Activated CD8-positive, alpha-beta memory T cell treated with anti-CD3 and anti-CD28 coated beads for 24 hours (primary cell): ENCODE results near the gene CASZ1.

Source experiments
- DNase-seq: peaks from one replicate; pipeline ENCODE4 v3.0.0-alpha.2; 2020

The CASZ1 gene

DNA sequence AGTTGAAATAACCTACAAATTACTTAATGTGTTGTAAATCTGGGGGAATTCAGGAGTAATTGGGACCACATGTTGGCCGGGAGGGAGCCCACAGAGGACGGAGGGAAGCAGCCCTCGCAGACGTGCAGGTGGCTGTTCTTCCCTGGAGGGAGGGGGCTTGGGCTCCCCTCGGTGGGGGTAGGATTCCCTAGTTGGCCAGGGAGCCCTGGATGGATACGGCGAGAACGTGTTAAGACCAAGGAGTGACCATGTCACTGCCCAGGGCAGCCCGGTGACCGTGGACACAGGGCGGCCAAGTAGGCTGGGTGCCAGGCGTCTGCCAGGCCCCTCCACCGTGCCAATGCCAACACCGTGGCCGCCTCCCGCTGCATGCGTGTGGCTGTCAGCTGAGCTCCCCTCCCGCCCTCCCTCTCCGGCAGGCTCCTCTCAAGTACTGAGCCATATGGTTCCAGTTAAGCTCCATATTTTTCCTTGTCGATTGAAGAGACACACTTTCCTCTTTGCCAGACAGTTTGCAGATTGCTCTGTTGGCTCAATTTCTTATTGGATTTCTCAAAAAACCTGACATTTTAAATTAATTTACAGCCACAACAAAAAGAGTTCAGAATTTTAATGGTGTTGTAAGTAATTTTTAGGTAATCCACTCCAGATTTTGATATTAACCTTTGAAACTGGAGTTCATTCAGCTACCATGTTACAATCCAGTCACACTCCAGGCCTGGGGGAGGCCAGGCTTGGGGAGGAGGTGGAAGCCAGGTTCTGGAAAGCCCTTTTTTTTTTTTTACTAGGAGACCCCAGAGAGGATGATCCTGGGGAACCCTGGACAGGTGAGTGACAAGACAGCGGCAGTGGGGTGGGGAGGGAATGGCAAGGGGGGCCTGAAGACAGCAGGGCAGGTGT lies 71.2 kb downstream of the CASZ1 start:
- no peak for DNase-seq

DNA sequence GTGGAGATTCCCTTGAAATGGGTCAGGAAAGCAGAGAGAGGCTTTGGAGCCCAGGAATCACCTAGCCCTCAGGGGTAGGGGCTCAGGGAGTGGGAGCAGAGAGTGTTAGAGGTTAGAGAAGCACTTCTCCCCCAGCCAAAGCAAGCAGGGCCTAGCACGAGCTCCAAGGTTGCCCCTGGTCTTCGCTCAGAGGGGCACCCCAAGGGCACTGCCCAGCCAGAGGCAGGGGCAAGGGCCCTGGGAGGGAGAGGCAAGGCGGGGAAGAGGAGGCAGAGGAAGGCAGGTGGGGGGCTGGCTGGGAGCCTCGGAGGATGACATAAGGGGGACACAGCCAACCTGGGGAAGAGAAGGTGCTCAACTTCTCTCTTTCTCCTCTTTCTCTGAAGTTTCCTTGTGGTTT lies 71.9 kb downstream of the CASZ1 start:
- DNase-seq: no peak

DNA sequence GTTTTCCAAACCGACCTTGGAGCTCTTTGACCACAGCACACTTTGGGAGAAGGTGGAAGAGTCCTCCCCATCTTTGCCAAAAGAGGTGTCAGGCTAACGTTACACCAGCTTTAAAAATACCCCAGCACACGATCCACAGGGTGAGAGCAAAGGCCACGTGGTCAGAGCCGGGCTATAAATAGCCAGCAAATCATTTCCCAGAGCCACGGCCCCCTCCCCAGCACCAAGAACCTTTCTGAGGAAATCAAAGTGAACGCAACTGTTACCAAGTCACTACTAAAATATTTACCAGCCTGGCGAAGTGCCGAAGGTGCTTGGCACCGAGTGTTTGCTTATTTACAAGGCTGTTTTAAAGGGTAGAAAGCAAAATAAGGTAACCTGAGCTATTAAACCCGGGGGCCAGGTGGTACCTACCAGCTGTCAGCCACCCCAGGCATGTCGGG lies 72.4 kb downstream of the CASZ1 start:
- no peak for DNase-seq

DNA sequence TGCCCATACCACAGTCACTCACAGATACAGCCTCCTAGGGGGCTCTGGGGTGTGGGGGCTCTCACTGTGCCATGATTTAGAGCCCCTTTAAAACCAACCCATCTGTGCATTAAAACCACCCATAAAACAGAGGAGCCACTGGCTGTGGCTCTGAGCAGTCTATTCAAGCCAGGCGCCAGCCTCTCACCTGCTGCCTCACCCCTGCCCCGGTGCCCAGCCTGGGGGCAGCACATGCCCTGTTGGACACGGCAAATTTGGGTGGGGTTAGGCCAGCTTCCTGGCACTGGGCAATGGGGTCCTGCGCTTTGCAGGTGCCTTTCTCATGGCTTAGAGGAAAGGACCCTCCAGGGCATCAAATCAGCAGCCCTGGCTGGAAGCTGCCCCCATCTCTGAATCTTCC lies 73.1 kb downstream of the CASZ1 start:
- no peak for DNase-seq

DNA sequence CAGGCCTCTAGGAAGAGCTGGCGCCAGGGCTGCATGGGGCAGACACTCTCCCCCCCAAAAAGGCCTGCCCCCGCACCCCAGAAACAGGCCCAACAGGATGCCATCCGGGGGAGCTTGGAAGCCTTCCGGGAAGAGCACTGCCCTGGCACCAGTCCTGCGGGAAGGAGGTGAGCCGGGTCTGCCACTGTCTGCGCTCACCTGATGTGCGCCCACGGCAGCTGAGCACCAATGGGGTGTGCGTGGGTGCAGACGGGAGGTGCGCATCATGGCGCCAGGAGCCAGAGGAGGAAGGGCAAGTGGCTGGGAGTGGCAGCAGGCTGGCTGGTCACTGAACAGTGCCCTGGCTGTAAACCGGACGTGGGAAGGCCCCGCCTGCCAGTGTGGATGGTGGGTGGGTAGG lies 73.6 kb downstream of the CASZ1 start:
- DNase-seq: no peak

DNA sequence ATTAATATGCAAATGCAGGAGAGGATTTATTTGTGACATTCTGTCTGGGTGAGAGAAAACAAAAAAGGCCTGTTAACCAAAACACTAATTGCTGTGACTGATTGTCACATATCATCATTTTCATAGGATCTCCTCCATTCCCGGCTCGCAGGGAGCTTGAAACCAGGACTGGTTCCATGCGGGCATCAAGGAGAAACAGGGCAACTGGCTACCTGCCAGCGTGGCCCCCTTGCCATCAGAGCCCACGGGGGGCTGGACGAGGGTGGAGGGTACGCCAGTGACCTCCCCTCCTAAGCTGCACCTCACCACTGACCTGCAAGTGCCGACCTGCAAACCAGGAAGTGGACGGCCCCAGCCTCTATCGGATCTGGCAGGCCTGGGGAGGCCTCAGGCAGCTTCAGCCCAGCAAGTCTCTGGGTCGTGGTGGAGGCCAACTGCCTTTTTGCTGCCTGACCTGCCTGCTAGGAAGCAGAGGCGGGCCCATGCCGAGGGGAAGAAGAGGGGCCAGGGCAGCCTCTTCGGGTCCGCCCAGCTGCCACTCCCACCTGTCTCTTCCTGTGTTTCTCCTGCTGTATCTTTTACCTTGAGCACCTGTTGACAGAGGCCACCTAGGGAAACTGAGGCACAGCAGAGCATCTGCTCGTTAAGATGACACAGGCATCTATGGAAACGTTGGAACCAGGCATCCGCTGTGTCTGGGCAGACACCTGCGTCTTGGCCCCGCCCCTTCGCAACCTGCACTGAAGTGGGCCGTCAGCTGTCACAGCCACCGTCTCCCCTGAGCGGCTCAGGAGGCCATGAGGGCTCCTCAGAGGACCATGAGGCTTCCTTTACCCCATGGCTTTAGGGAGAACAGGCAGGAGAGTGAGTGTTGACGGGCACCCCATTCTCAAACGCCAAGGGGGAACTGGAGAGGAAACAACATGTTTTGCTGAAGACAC lies 74.8 kb downstream of the CASZ1 start:
- DNase-seq: no peak

DNA sequence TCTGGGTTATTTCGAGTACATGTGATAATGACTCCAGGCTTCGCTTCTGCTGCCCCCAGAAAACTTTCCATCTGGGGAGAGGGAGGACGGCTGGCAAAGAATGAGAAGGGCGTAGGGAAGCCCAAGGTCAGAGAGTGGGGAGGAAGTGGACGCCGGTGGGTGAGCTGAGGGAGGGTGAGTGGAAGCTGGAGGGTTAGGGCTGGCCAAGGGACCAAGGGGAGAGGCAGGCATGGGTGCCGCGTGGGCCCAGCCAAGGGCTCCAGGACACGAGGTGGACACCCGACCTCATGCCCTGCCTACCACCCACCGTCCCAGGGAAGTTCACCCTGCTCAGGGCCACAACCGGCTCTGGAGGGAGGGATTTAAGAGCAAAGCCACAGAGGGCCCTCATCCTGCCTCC lies 75.8 kb downstream of the CASZ1 start:
- no peak for DNase-seq

DNA sequence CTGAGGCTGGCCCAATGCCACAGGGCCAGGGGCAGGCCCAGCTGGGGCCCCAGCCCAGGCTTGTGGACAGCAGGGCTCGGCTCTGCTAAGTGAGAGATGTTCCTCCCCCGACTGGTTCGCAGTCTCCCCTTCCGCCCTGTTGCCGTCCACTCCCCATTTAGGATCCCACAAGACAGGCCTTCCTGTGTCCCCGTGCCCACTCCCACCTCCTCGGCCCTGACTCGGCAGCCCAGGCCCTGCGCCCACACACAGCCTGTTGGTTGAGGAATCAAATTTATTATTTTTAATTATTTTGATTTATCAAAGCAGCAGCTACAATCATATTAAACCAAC lies 78.4 kb downstream of the CASZ1 start:
- no peak for DNase-seq

DNA sequence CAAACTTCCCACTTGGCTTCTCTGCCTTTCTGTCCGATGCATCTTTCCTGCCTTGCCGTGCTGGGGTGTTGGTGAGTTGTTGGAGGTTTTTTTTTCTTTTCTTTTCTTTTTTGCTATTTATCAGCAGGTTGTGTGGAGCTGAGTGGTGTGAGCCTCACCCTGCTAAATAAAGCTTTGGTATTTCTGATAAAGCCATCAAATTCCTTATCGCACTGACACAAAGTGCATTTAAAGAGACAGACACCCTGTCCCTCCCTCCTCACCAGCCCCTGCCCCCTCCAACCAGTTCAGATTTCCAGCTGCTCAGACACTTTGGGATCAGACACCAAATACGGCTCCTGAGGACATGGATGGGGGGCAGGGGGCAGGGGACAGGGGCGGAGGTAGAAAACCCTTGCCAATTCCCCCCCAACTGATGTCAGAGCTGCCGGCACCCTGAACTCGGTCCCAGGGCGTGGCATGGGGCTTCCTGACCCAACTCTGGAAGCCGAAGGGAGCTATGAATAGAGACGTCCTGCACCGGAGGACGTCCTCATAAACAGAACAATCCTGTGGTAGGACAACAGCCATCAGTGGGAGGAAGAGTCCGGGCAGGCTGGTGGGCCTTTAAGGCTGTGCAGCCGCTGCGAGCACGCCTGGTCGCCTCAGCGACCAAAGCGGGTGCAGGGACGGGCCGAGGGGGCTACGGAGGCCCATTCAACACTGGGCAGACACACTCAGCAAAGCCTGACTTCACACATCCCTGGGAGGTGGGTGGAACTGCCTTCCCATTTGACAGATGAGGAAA lies 79.0 kb downstream of the CASZ1 start:
- DNase-seq: no peak

DNA sequence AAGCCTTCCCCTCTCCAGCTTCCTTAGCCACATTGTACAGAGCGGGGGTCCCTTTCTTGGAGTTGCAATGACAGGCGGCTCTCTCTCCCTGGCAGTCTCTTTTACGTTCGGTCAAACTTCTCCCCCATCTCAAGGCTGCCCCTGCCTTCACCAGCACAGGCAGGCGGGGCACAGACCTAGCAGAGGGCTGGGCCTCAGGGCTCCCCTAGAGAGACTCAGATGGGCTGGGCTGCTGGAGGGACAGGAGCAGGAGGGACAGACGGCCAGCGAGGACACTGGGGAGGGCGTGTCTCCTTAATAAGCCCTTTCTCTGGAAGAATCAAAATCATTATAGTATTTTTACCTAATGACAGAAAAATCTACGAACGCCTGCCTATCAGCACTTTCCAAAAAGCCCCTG lies 79.6 kb downstream of the CASZ1 start:
- no peak for DNase-seq

DNA sequence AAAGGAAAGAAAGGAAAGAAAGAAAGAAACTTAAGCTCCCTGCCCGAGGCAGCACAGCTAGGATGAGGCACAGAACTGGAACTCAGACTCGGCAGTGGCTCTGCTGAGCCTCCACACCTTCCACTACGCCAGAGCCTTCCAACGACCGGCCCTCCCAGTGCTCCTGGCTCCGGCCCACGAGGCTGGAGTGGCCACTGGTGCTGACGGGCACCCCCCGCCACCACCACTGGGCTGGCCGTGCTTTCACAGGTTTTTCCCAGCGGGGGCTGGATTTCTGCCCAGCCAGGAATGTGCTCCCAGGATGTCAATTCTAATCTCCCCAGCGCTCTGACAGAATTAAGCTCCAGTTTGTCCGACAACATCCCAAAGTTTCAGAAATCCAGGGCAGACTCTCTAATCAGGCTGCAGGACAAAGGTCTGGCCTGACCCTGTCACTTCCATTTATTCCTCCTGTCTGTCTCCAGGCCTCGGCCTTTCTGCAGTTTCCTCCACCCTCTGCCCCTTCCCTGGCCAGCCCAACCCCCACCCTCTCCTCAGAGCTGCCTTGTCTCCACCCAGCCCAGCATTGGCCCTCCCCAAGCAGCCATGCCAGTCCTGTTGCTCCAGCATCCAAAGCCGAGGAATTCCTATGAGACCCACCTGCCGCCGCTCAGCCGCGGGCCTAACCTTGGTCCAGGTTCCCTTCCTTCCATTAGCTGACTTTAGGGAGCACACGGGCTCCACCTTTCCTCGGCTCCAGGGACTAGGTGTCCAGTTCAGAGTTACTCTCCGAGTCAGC lies 81.9 kb downstream of the CASZ1 start:
- no peak for DNase-seq

DNA sequence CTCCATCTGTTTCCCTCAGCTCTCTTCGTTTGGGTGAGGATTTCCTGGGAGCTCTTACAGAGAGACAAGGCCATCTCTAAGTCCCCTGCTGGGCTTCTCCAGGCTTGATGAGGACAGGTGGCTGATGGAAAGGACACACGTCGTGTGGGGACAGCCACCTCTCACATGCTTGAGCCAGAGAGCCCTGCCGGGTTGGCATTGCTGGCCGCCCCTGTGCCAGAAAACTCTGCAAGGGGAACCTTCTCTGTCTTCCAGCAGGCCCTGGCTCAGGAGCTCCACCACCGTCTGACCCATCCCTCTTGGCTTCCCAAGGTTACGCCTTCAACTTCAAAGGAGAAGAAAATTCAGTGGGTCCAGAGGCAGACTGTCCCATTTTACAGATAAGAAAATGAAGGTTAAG lies 82.8 kb downstream of the CASZ1 start:
- DNase-seq: no peak

DNA sequence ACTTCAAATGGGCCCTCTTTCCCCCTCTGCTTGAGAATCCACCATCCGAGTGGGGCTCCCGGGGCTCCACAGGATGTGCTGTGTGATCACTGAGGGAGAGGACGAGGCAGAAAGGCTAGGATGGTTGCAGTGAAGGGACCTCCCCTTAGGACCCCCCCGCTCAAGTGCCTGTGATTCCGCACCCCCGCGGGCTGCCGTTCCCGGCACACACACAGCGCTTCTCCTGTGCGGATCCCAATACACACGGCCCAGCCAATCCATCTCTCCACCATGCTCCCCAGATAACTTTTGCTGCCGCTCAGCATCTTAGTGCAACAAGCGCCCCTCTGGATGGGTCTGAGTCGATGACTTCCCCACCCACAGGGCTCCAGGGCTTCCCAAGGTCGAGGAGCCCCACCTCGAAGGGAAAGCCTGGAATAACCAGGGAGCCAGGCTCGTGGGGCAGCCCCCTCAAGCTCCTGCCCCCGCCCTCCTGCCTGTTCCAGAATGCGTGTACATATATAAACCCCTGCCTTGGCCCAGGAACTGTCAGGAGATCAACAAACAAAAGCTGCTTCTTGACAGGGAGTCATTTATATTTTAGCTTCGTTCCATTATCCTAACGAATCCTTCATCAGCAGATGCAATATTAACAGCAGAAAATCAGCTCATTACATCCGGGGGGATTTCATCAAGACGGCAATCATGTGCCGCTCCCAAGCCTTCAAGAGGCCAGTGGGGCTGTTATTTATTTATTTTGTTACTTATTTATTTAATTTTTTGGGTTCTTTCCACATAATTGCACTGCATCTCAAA lies 83.7 kb downstream of the CASZ1 start:
- no peak for DNase-seq

DNA sequence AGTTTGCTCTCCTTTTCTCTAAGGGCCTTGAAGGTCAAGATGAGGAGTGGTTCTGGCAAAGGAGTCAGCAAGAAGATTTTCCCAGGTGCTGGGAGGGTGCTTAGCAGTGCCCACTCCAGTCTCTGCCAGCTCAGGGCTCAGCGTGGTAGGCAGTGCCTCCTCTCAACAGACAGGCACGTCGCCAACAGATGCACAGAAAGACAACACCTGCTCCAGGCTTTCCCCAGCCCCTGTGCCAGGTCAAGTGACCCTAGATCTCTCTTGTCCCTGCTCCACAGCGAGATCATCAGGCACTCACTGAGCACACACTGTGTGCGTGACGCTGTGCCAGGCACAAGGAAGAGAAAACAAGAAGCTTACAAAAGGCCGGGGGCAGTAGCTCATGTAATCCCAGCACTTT lies 86.0 kb downstream of the CASZ1 start:
- DNase-seq: no peak

DNA sequence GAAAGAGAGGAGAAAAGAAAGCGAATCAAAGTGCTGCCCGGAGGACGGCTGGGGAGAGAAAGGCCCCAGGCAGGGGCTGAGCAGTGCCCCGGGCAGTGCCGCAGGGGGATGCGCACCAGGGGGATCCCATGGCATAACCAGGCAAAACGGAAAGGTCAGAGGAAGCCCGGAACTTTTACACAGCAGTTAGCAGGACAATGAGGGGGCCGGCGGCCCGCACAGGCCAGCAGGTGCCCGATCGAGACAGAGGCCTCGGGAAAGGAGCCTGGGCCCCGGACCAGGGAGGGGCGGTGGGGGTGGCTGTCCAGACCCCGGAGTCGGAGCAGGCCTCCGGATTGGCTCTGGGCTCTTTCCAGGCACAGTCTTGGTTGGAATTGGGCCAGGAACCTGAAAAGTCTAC lies 86.8 kb downstream of the CASZ1 start:
- DNase-seq: no peak

DNA sequence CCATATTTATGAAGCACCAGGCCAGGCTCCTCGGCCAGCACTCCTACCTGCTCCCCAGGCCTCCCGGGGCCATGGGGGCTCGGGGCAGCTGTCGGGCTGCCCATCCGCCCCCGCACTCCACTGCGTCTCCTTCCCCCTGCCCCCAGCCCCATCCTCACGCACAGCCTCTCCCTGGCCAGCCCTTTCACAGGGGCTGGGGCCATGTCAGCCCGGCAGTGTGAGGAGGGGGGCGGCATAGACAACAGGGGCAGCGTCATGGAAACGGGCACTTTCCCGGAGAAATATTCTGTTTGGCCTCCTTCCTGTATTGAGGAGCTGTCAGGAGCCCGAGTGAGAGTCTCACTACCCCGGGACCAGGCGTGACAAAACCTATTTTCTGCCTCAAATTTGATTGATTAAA lies 87.3 kb downstream of the CASZ1 start:
- DNase-seq: no peak

DNA sequence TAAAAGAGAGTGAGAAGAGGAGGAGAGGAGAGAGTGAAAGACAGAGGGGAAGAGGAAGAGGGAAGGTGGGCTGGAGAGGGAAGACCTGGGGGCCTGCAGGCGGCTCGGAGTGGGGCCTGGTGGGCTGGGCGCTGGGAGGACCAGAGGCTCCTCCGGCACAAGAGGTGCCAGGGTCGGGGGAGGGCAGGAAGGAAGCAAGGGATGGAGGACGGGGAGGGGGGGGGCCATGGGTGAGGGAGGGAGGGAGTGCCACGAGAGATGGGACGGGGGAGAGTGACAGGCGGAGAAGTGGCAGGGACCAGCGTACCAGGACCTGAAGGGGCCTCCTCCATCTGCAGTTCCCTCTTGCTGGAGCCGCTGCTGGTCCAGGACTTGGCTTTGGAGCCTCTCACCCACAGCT lies 87.7 kb downstream of the CASZ1 start:
- no peak for DNase-seq

DNA sequence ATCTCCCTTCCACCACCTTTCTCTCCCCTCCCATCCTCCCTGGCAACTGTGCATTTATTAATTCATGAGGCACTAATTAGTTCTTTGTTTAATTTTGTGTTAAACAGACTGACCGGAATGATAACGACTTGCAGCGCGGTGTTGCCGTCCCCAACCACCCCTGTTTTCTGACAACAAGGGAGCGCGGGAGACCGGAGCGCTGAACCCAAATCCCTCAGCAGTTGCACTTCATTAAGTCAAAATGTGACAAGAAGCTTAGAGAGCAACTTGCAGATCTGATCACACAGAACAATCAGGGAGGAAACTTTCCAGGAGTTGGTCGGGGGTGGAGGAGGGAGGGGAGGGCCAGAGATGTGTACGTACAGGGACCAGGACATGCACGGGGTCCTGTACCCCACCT lies 89.2 kb downstream of the CASZ1 start:
- no peak for DNase-seq

DNA sequence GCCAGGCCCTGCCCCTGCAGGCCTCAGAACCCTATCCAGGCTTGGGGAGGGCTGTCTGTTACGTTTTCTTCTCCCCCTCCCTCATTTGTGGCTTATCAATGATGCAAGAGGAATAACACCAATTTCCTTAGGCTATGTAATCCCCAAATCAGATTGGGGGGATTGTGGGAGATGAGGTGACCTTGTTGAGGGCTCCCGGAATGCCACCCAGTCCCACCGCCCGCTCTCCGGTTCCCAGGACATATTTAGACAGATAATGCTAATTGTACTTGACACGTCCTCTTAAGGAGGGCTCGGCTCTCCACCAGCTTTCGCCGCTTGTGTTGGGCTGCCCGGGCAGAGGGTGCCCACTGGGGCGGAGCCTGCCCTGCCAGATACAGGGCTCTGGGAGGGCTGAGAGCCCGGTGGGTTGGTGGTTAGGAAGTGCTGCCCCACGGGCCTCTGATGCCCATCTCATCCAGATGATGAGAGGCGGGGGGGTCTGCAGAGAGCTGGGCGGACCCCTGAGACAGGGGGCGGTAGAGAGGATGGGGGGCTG lies 90.0 kb downstream of the CASZ1 start:
- no peak for DNase-seq

DNA sequence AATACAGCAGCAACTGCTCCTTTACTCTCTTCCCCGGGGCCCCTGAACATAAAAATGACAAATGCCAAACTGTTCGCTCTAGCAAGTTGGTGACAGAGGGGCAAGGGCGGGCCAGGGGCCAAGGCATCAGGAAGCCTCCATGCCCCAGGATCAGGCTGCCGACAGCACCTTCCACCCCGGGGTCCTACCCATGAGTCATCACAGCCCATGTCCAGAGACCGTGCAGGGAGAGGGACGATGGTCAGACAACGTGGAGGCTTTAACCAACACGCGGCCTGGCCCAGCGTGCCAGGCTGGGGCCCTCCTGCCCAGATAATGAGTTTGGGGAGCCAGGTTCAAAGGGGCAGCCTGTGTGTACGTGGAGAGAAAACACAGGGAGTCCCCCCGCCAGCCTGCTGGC lies 90.5 kb downstream of the CASZ1 start:
- DNase-seq: no peak

DNA sequence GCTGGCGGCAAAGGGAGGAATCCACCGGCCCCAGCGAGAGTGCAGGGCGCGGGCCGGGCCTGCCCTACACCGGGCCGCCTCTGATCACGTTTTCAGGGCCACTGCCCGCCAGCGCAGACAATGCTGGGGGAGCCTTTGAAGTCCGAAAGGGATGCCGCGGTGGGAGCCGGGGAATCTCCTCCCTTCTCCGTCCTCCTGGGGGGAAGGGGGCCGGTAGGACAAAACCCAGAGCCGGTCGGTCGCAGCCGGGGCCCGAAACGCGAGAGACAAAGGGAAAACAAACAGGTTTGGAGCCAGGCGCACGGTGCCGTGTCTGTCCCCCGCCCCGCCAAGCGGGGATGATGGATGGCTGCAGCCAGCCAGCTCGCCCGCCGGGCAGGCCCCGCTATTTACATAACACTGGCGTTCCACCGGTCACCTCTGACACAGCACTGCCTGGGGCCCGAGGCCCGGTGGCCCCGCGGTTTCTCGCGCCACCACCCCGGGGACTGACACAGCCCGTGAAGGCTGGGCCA lies 92.0 kb downstream of the CASZ1 start:
- no peak for DNase-seq
